Endothelial cell of umbilical vein (primary cell): ENCODE results near the gene MSL1. TPM values are rescaled to one million over a fixed set of nuclear protein-coding genes. Genes with fewer than 3 reads are reported as not detected.
A peak's percentile ranks its signal among the peaks of the same experiment; 100 is the strongest.

ENCODE experiments used
- BruUV-seq: library from RNA; stranded (reverse); fragments of 400-500 nt; replicated peaks from 2 replicates; lab custom pipeline; 2021; lab: Mats Ljungman, UMichigan
- CTCF ChIA-PET: fragments of 300-600, 350-600 bp; sonication (Branson Sonifier 250); formaldehyde crosslinking; loops from one replicate; lab custom pipeline; 2021; ENCODE audit warnings: antibody characterized with exemption, inconsistent platforms; lab: Charles Lee
- POLR2A ChIA-PET: fragments of 300-600, 350-600 bp; sonication (Branson Sonifier 250); formaldehyde crosslinking; loops from one replicate; lab custom pipeline; 2021; ENCODE audit warnings: antibody characterized with exemption, inconsistent platforms; lab: Charles Lee
- DNase-seq: peaks from one replicate; pipeline ENCODE4 v3.0.0-alpha.2; 2011; ENCODE audit warnings: low read depth, low spot score
- FAIRE-seq: peaks from 2 replicates; lab custom pipeline; 2011; peaks lifted over from hg19 to GRCh38; lab: Jason Lieb, UNC
- H2AFZ ChIP-seq: 2 replicates; pipeline ENCODE4 v1.6.0; 2012; ENCODE audit warnings: low read depth, low read length, control low read depth, inconsistent platforms
- H3K27ac ChIP-seq: 2 replicates; pipeline ENCODE4 v1.5.1; 2011; ENCODE audit warnings: low read depth, mild to moderate bottlenecking, control low read depth, low read length, moderate library complexity; ENCODE audit not compliant: insufficient read depth
- H3K27me3 ChIP-seq, 2 experiments: 2 replicates each; pipeline versions ENCODE4 v1.6.0 to v1.6.1; 2011; ENCODE audit warnings: low read length in 2 of 2, mixed read lengths in 1 of 2; ENCODE audit not compliant: control insufficient read depth in 2 of 2, insufficient read depth in 2 of 2
- H3K36me3 ChIP-seq, 2 experiments: 2 replicates in 1 of 2; 3 replicates in 1 of 2; pipeline ENCODE4 v1.5.1; 2011; ENCODE audit warnings: low read length in 2 of 2, mild to moderate bottlenecking in 1 of 2, moderate library complexity in 1 of 2; ENCODE audit not compliant: control insufficient read depth in 2 of 2, insufficient read depth in 2 of 2; ENCODE audit errors: extremely low read depth in 1 of 2
- H3K4me1 ChIP-seq: 3 replicates; pipeline ENCODE4 v1.5.1; 2011; ENCODE audit warnings: mild to moderate bottlenecking, low read length; ENCODE audit not compliant: control insufficient read depth, insufficient read depth; ENCODE audit errors: extremely low read depth
- H3K4me2 ChIP-seq: 2 replicates; pipeline ENCODE4 v1.6.1; 2011; ENCODE audit warnings: low read length, control low read depth, mixed read lengths; ENCODE audit not compliant: insufficient read depth
- H3K4me3 ChIP-seq, 3 experiments: fragments of 200-600 bp in 1 of 3; sonication (generic), shearing (Covaris generic) in 1 of 3; replicated peaks in 1 of 3; 2 replicates each; pipeline ENCODE4 v1.5.1; 2011 to 2016; ENCODE audit warnings: control low read depth in 3 of 3, low read length in 3 of 3, mild to moderate bottlenecking in 2 of 3, inconsistent platforms in 1 of 3, low read depth in 1 of 3, moderate library complexity in 1 of 3; ENCODE audit not compliant: insufficient read depth in 1 of 3
- H3K79me2 ChIP-seq: 2 replicates; pipeline ENCODE4 v1.6.0; 2012; ENCODE audit warnings: low read length, inconsistent platforms; ENCODE audit not compliant: control insufficient read depth, insufficient read depth
- H3K9ac ChIP-seq: replicated peaks from 2 replicates; pipeline ENCODE3; 2011; ENCODE audit warnings: low read length, control low read depth; ENCODE audit not compliant: insufficient read depth; ENCODE audit errors: extremely low read depth
- H3K9me1 ChIP-seq: replicated peaks from 3 replicates; pipeline ENCODE4 v1.6.0; 2011; ENCODE audit warnings: mild to moderate bottlenecking, low read length; ENCODE audit not compliant: control insufficient read depth, insufficient read depth; ENCODE audit errors: extremely low read depth
- H3K9me3 ChIP-seq: replicated peaks from 2 replicates; pipeline ENCODE4 v1.5.1; 2012; ENCODE audit warnings: low read length, inconsistent platforms; ENCODE audit not compliant: control insufficient read depth, insufficient read depth
- H4K20me1 ChIP-seq: replicated peaks from 2 replicates; pipeline ENCODE3; 2011; ENCODE audit warnings: mild to moderate bottlenecking, low read length; ENCODE audit not compliant: control insufficient read depth, insufficient read depth; ENCODE audit errors: extremely low read depth
- EZH2 ChIP-seq: IDR thresholded peaks from 2 replicates; pipeline ENCODE4 v1.6.1; 2012; ENCODE audit warnings: borderline replicate concordance, low read depth, mild to moderate bottlenecking, moderate library complexity, low read length, inconsistent platforms; ENCODE audit not compliant: severe bottlenecking
- MYC ChIP-seq: IDR thresholded peaks from one replicate; pipeline ENCODE4 v1.6.1; 2011; ENCODE audit warnings: mild to moderate bottlenecking, low read depth, low read length
- POLR2AphosphoS5 ChIP-seq: IDR thresholded peaks from 2 replicates; pipeline ENCODE4 v1.6.1; 2012; ENCODE audit warnings: low read depth, mild to moderate bottlenecking, control low read depth, low read length, moderate library complexity; ENCODE audit not compliant: insufficient read depth
- dilution Hi-C: fragments of 300-500 bp; cut with MboI; formaldehyde crosslinking; loops from one replicate; pipeline ENCODE4 v1.15.0; 2019; ENCODE audit warnings: low sequenced_read_pairs; ENCODE audit not compliant: extremely low pct_ligation_motif_present
- intact Hi-C: fragments of 100-400 bp; cut with micrococcal nuclease; formaldehyde crosslinking; loops from one replicate; pipeline ENCODE4 v1.10.0; 2022
- polyA plus RNA-seq, 4 experiments: library from polyadenylated mRNA; depleted of rRNA in 3 of 4; stranded (reverse) in 3 of 4; unstranded in 1 of 4; fragments of >200 nt; gene quantifications; 2 replicates each; pipeline versions ENCODE4 v1.2.1 to v1.2.3, GENCODE V29; 2011 to 2012; ENCODE audit warnings: missing spikeins in 1 of 4
- total RNA-seq: library from RNA; stranded (reverse); gene quantifications from 2 replicates; pipeline ENCODE4 v1.2.3, GENCODE V29; 2021
- TF ChIP-seq, protein P1 (sequence below), 2 donors: IDR thresholded peaks; 1 replicate in 1 of 2; 2 replicates in 1 of 2; pipeline ENCODE4 v1.5.1; 2011; ENCODE audit warnings: low read length in 2 of 2, mild to moderate bottlenecking in 2 of 2, moderate library complexity in 2 of 2, control low read depth in 1 of 2, inconsistent platforms in 1 of 2, low read depth in 1 of 2; ENCODE audit not compliant: insufficient read depth in 1 of 2; ENCODE audit errors: extremely low read depth in 1 of 2
- TF ChIP-seq, protein P2 (sequence below): IDR thresholded peaks from 2 replicates; pipeline ENCODE4 v1.6.1; 2011; ENCODE audit not compliant: insufficient read depth, insufficient read length

Gene MSL1
- total and polyA plus RNA-seq, 2 donors (not counting 3 experiments of a cell fraction or from before 2014, with no cell fraction given), result 30.9 to 95.0 TPM

DNA sequence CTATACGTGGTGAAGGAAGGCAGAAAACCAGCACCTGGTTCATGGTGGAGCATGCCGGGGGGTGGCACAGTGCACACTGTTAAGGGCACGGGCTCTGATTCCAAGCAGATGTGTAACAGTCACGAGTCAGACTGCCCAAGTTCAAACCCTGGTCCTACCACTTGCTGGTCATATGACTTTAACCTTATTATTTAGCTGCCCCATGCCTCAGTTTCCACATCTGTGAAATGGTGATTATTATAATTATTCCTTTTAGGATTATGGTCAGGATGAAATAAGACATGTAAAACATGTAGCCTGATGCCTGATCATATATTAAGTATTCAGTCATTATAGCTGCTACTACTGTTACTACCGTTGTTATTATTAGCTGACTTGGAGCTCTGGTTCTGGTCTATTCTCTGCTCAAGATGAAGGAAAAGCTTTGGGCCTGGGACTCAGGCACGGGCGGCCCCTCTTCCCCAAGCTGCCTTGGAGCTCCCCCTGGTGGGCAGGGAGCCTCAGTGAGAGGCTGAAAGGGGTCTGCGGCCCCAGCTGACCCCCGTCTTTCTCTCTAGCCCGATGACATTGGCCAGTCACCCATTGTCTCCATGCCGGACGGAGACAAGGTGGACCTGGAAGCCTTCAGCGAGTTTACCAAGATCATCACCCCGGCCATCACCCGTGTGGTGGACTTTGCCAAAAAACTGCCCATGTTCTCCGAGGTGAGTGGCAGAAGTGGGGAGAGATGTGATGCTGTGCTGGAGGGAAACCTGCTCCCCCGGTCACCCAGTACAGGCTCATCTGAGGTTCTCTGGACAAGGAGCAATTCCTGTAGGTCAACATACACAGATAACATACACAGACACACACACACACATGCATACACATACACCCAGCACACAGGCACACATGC is 35.4 kb upstream of the MSL1 start:
- H3K9me1 ChIP-seq, result no peaks in the 10 kb centered on the region
- H3K27me3 ChIP-seq, result no peaks in the 10 kb centered on the region
- no peaks in the 10 kb centered on the region for H3K9me3 ChIP-seq
- dilution Hi-C loops, result no loop called here
- ChIA-PET CTCF (interaction anchor here (0.7 to 3.6 kb wide), 23 partner anchors 9 to 128 kb away, joined by 3 to 62 read pairs (median 7); partner anchors contain the start of genes CSF3, MED24, NR1D1 and THRA), POLR2A (interaction anchor here (0.7 to 1.0 kb wide), 2 partner anchors 25 to 48 kb away, joined by 3 to 4 read pairs; no protein-coding TSS in a partner anchor)
- H3K4me1 ChIP-seq, result no peaks in the 10 kb centered on the region
- H3K4me3 ChIP-seq, result no peak overlapping the region
- no peaks in the 10 kb centered on the region for H3K79me2 ChIP-seq
- BruUV-seq, result no TSS peak
- H2AFZ ChIP-seq, result no peak overlapping the region
- H3K27ac ChIP-seq, result no peak overlapping the region
- no peak overlapping the region for H3K4me2 ChIP-seq
- no peaks in the 10 kb centered on the region for H4K20me1 ChIP-seq
- no peak overlapping the region for H3K9ac ChIP-seq
- TF ChIP-seq POLR2AphosphoS5, result no peak
- TF ChIP-seq EZH2, result no peak
- TF ChIP-seq MYC, result no peak
- TF ChIP-seq, protein P1, sequence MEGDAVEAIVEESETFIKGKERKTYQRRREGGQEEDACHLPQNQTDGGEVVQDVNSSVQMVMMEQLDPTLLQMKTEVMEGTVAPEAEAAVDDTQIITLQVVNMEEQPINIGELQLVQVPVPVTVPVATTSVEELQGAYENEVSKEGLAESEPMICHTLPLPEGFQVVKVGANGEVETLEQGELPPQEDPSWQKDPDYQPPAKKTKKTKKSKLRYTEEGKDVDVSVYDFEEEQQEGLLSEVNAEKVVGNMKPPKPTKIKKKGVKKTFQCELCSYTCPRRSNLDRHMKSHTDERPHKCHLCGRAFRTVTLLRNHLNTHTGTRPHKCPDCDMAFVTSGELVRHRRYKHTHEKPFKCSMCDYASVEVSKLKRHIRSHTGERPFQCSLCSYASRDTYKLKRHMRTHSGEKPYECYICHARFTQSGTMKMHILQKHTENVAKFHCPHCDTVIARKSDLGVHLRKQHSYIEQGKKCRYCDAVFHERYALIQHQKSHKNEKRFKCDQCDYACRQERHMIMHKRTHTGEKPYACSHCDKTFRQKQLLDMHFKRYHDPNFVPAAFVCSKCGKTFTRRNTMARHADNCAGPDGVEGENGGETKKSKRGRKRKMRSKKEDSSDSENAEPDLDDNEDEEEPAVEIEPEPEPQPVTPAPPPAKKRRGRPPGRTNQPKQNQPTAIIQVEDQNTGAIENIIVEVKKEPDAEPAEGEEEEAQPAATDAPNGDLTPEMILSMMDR (IDR thresholded peaks at IDR 0.05; ENCODE audit: extremely low read depth in 1 of 2, insufficient read depth in 1 of 2, low read depth in 1 of 2, low read length in 2 of 2), result peak; percentile 80 to 89
- TF ChIP-seq, protein P2, sequence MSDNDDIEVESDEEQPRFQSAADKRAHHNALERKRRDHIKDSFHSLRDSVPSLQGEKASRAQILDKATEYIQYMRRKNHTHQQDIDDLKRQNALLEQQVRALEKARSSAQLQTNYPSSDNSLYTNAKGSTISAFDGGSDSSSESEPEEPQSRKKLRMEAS, result no peak
- FAIRE-seq (peak; percentile 77), DNase-seq (peak; percentile 40)
- H3K36me3 ChIP-seq, result peaks cover 0 to 37% of the 10 kb centered on the region in 2 experiments
- intact Hi-C loops, result loop anchor here (1.0 to 2.0 kb wide), 6 partner anchors 24 to 73 kb away; partner anchors contain the start of gene THRA
